HEK293 (cell line): ENCODE measurements around the gene SECISBP2L.

ENCODE experiments used
- BCL11B ChIP-seq: fragments of 450-650 bp; formaldehyde crosslinking; IDR thresholded peaks from 2 replicates; pipeline ENCODE4 v1.5.1; 2016; ENCODE audit warnings: low read depth, missing biosample characterization, missing genetic modification characterization
- HOXC10 ChIP-seq: sonication (generic); formaldehyde crosslinking; IDR thresholded peaks from 2 replicates; pipeline ENCODE4 v1.8.1; 2023; ENCODE audit warnings: mild to moderate bottlenecking, missing genetic modification reagents
- IKZF3 ChIP-seq: fragments of 450-650 bp; IDR thresholded peaks from 2 replicates; pipeline ENCODE4 v1.5.0; 2018; ENCODE audit warnings: missing biosample characterization, mild to moderate bottlenecking, missing genetic modification characterization, moderate library complexity
- KLF1 ChIP-seq: fragments of 450-650 bp; formaldehyde crosslinking; IDR thresholded peaks from 2 replicates; pipeline ENCODE4 v1.5.1; 2016; ENCODE audit warnings: missing biosample characterization, missing genetic modification characterization
- KLF17 ChIP-seq: fragments of 450-650 bp; formaldehyde crosslinking; IDR thresholded peaks from 2 replicates; pipeline ENCODE4 v1.5.1; 2016; ENCODE audit warnings: missing biosample characterization, missing genetic modification characterization
- KLF7 ChIP-seq: fragments of 450-650 bp; formaldehyde crosslinking; IDR thresholded peaks from 2 replicates; pipeline ENCODE4 v1.5.1; 2016; ENCODE audit warnings: missing biosample characterization, missing genetic modification characterization, borderline replicate concordance
- RBAK ChIP-seq: fragments of 450-650 bp; formaldehyde crosslinking; IDR thresholded peaks from 2 replicates; pipeline ENCODE4 v1.5.1; 2016; ENCODE audit warnings: missing biosample characterization, missing genetic modification characterization
- TSHZ1 ChIP-seq: fragments of 450-650 bp; formaldehyde crosslinking; IDR thresholded peaks from 2 replicates; pipeline ENCODE4 v1.5.1; 2016; ENCODE audit warnings: missing biosample characterization, missing genetic modification characterization, borderline replicate concordance
- ZNF133 ChIP-seq: fragments of 450-650 bp; formaldehyde crosslinking; IDR thresholded peaks from 2 replicates; pipeline ENCODE4 v1.5.1; 2016; ENCODE audit warnings: missing biosample characterization, missing genetic modification characterization
- ZNF148 ChIP-seq: fragments of 450-650 bp; formaldehyde crosslinking; IDR thresholded peaks from 2 replicates; pipeline ENCODE4 v1.5.0; 2017; ENCODE audit warnings: missing biosample characterization, missing genetic modification characterization, borderline replicate concordance
- ZNF202 ChIP-seq: fragments of 450-650 bp; formaldehyde crosslinking; IDR thresholded peaks from 2 replicates; pipeline ENCODE4 v1.5.1; 2016; ENCODE audit warnings: missing biosample characterization, missing genetic modification characterization, borderline replicate concordance
- ZNF221 ChIP-seq: fragments of 450-650 bp; formaldehyde crosslinking; IDR thresholded peaks from 2 replicates; pipeline ENCODE4 v1.5.1; 2017; ENCODE audit warnings: missing biosample characterization, missing genetic modification characterization, borderline replicate concordance
- ZNF23 ChIP-seq: fragments of 450-650 bp; formaldehyde crosslinking; IDR thresholded peaks from 2 replicates; pipeline ENCODE4 v1.5.1; 2016; ENCODE audit warnings: missing biosample characterization, missing genetic modification characterization, borderline replicate concordance
- ZNF248 ChIP-seq: fragments of 450-650 bp; formaldehyde crosslinking; IDR thresholded peaks from 2 replicates; pipeline ENCODE4 v1.5.1; 2017; ENCODE audit warnings: missing biosample characterization, missing genetic modification characterization
- ZNF266 ChIP-seq: fragments of 450-650 bp; formaldehyde crosslinking; IDR thresholded peaks from 2 replicates; pipeline ENCODE4 v1.5.1; 2016; ENCODE audit warnings: missing biosample characterization, missing genetic modification characterization, low read depth
- ZNF280C ChIP-seq: fragments of 450-650 bp; formaldehyde crosslinking; IDR thresholded peaks from 2 replicates; pipeline ENCODE4 v1.5.1; 2016; ENCODE audit warnings: missing biosample characterization, missing genetic modification characterization
- ZNF335 ChIP-seq: fragments of 450-650 bp; formaldehyde crosslinking; conservative IDR thresholded peaks from 2 replicates; pipeline ENCODE4 v1.5.1; 2016; ENCODE audit warnings: missing biosample characterization, missing genetic modification characterization
- ZNF341 ChIP-seq: fragments of 450-650 bp; formaldehyde crosslinking; IDR thresholded peaks from 2 replicates; pipeline ENCODE4; 2016; ENCODE audit warnings: low read depth, missing biosample characterization, missing genetic modification characterization
- ZNF37A ChIP-seq: fragments of 450-650 bp; IDR thresholded peaks from 2 replicates; pipeline ENCODE4 v1.5.1; 2018; ENCODE audit warnings: missing biosample characterization, missing genetic modification characterization
- ZNF433 ChIP-seq: fragments of 450-650 bp; formaldehyde crosslinking; IDR thresholded peaks from 2 replicates; pipeline ENCODE4 v1.5.1; 2016; ENCODE audit warnings: missing biosample characterization, missing genetic modification characterization, low read depth
- ZNF561 ChIP-seq: fragments of 450-650 bp; IDR thresholded peaks from 2 replicates; pipeline ENCODE4 v1.5.1; 2018; ENCODE audit warnings: missing biosample characterization, missing genetic modification characterization, borderline replicate concordance
- ZNF580 ChIP-seq: fragments of 450-650 bp; formaldehyde crosslinking; IDR thresholded peaks from 2 replicates; pipeline ENCODE4 v1.5.1; 2016; ENCODE audit warnings: missing biosample characterization, missing genetic modification characterization
- ZNF596 ChIP-seq: fragments of 450-650 bp; IDR thresholded peaks from 2 replicates; pipeline ENCODE4 v1.5.0; 2018; ENCODE audit warnings: missing biosample characterization, mild to moderate bottlenecking, missing genetic modification characterization, moderate library complexity
- ZNF639 ChIP-seq: fragments of 450-650 bp; formaldehyde crosslinking; IDR thresholded peaks from 2 replicates; pipeline ENCODE4 v1.5.1; 2016; ENCODE audit warnings: missing biosample characterization, missing genetic modification characterization
- ZNF645 ChIP-seq: fragments of 450-650 bp; formaldehyde crosslinking; IDR thresholded peaks from 2 replicates; pipeline ENCODE4; 2016; ENCODE audit warnings: missing biosample characterization, missing genetic modification characterization
- ZNF707 ChIP-seq: fragments of 450-650 bp; formaldehyde crosslinking; IDR thresholded peaks from 2 replicates; pipeline ENCODE4 v1.5.1; 2016; ENCODE audit warnings: missing biosample characterization, missing genetic modification characterization
- ZNF843 ChIP-seq: fragments of 450-650 bp; formaldehyde crosslinking; IDR thresholded peaks from 2 replicates; pipeline ENCODE4 v1.5.1; 2016; ENCODE audit warnings: missing biosample characterization, missing genetic modification characterization

The SECISBP2L gene

GRCh38 chr15:49046220-49047102, at the start of gene SECISBP2L (continued):
- TF ChIP-seq HOXC10 (CRISPR knock-in tag), result no peak
- TF ChIP-seq BCL11B (tag by site-specific recombination), result 0 out of 2 replicates have a peak, but pooled peaks have one; percentile 50
- no peak for TF ChIP-seq ZNF707 (tag by site-specific recombination)
- TF ChIP-seq ZNF639 (tag by site-specific recombination), result peak; percentile 95
- no peak for TF ChIP-seq ZNF37A (tag by site-specific recombination)
- TF ChIP-seq ZNF596 (tag by site-specific recombination), result no peak
- TF ChIP-seq ZNF433 (tag by site-specific recombination), result no peak
- no peak for TF ChIP-seq ZNF23 (tag by site-specific recombination)
- peak; percentile 80 for TF ChIP-seq KLF1
- no peak for TF ChIP-seq ZNF248 (tag by site-specific recombination)
- peak; percentile 73 for TF ChIP-seq ZNF335 (tag by site-specific recombination)
- TF ChIP-seq KLF7, result peak; percentile 92
- peak; percentile 48 for TF ChIP-seq ZNF341
- peak; percentile 92 for TF ChIP-seq ZNF202 (tag by site-specific recombination)
- TF ChIP-seq ZNF221 (tag by site-specific recombination), result no peak
- TF ChIP-seq ZNF266, result no peak
- TF ChIP-seq RBAK (tag by site-specific recombination), result no peak
- no peak for TF ChIP-seq ZNF280C (tag by site-specific recombination)
- peak; percentile 88 for TF ChIP-seq ZNF580 (tag by site-specific recombination)
- peak; percentile 82 for TF ChIP-seq ZNF843 (tag by site-specific recombination)
- peak; percentile 88 for TF ChIP-seq KLF17 (tag by site-specific recombination)
- TF ChIP-seq ZNF148, result no peak
- peak; percentile 35; the same call in 1 of the 2 replicates for TF ChIP-seq ZNF561 (tag by site-specific recombination)
- TF ChIP-seq ZNF645 (tag by site-specific recombination), result no peak
- TF ChIP-seq ZNF133 (tag by site-specific recombination), result no peak
- no peak; the same call in 1 of the 2 replicates for TF ChIP-seq TSHZ1
- peak; percentile 34; the same call in 1 of the 2 replicates for TF ChIP-seq IKZF3 (tag by site-specific recombination)
